Smooth muscle cell (in vitro differentiated cells): ENCODE measurements around the gene MNAT1. TPM values are rescaled to one million over a fixed set of nuclear protein-coding genes. Genes with fewer than 3 reads are reported as not detected.

Source experiments
- DNase-seq: peaks from one replicate; lab custom pipeline; 2025; ENCODE audit not compliant: unreplicated experiment; lab: John Stamatoyannopoulos, UW
- H2AFZ ChIP-seq: fragments of 200-600 bp; sonication (generic); 2 replicates; pipeline ENCODE4 v1.6.0; 2016; ENCODE audit warnings: antibody characterized with exemption, low read depth, mild to moderate bottlenecking
- H3F3A ChIP-seq: fragments of 200-600 bp; sonication (generic); 2 replicates; pipeline ENCODE4 v1.6.0; 2017; ENCODE audit warnings: antibody characterized with exemption, low read depth
- H3K27ac ChIP-seq: fragments of 200-600 bp; sonication (generic); 2 replicates; pipeline ENCODE4 v1.5.1; 2016; ENCODE audit warnings: low read depth, mild to moderate bottlenecking
- H3K27me3 ChIP-seq: fragments of 200-600 bp; sonication (generic); 2 replicates; pipeline ENCODE4 v1.6.1; 2016; ENCODE audit warnings: low read depth, mild to moderate bottlenecking
- H3K36me3 ChIP-seq: fragments of 200-600 bp; sonication (generic); 2 replicates; pipeline ENCODE4 v1.5.1; 2016; ENCODE audit warnings: low read depth
- H3K4me1 ChIP-seq: fragments of 200-600 bp; sonication (generic); 2 replicates; pipeline ENCODE4 v1.5.1; 2016; ENCODE audit warnings: low read depth
- H3K4me2 ChIP-seq: fragments of 200-600 bp; sonication (generic); 2 replicates; pipeline ENCODE4 v1.6.0; 2016; ENCODE audit warnings: mild to moderate bottlenecking
- H3K4me3 ChIP-seq: fragments of 200-600 bp; sonication (generic); 2 replicates; pipeline ENCODE4 v1.5.1; 2016; ENCODE audit warnings: mild to moderate bottlenecking
- H3K79me2 ChIP-seq: fragments of 200-600 bp; sonication (generic); 2 replicates; pipeline ENCODE4 v1.6.0; 2016; ENCODE audit warnings: low read depth, mild to moderate bottlenecking
- H3K9ac ChIP-seq: fragments of 200-600 bp; sonication (generic); 2 replicates; pipeline ENCODE4 v1.6.0; 2016; ENCODE audit warnings: low read depth
- H3K9me3 ChIP-seq: fragments of 200-600 bp; sonication (generic); replicated peaks from 2 replicates; pipeline ENCODE4 v1.5.1; 2016; ENCODE audit warnings: low read depth
- H4K20me1 ChIP-seq: fragments of 200-600 bp; sonication (generic); 2 replicates; pipeline ENCODE4 v1.6.0; 2016; ENCODE audit warnings: low read depth
- WGBS: methylation state at CpG from one replicate; pipeline ENCODE4 v1.1.7; 2016; ENCODE audit warnings: low lambda C conversion rate; 5-methylcytosine and 5-hydroxymethylcytosine counted together
- polyA plus RNA-seq: library from polyadenylated mRNA; unstranded; fragments of >200 nt; fragmentation: Nextera tagmentation; extraction: Ambion mirVana; gene quantifications from 2 replicates; pipeline ENCODE4 v1.2.1, GENCODE V29; 2016
- small RNA-seq: library from RNA; depleted of rRNA; stranded (forward); fragments of <200 nt; gene quantifications from one replicate; pipeline ENCODE3, GENCODE V24; 2014
- total RNA-seq: library from RNA; depleted of rRNA; stranded (reverse); fragments of >200 nt; gene quantifications from 2 replicates; pipeline ENCODE4 v1.2.3, GENCODE V29; 2014
- TF ChIP-seq, protein P1 (sequence below): fragments of 200-600 bp; sonication (generic); IDR thresholded peaks from 2 replicates; pipeline ENCODE4 v1.5.1; 2017; ENCODE audit warnings: borderline replicate concordance, mild to moderate bottlenecking, antibody characterized with exemption; ENCODE audit not compliant: insufficient read depth, poor library complexity, severe bottlenecking

MNAT1 gene
- total and polyA plus RNA-seq, 2 experiments from 2014 or later, result 28.1 to 62.7 TPM

DNA sequence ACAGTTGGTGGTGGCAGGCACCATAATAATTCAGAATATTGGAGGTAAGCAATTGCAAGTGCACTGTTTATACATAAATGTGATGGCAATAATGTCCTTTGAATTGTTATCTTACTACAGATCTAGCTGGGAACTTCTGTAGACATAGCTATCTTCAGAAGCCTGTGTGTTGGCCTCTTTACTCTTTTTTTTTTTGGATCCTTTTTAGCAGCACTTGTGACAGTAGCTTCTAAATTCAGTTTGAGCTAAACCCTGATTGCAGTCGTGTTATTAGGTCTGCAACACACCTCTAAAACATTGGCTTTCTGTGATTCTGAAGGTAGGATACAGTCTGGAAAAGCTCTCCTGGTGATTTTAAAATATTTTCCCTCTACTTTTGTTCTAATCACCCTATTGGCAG, 285.0 kb downstream of the MNAT1 start:
- Histone ChIP-seq H3K27me3 (no peaks in the 10 kb centered on the region), H2AFZ (no peak overlapping the region), H3K27ac (no peak overlapping the region), H3K9me3 (no peaks in the 10 kb centered on the region), H3K9ac (no peak overlapping the region), H3K36me3 (no peaks in the 10 kb centered on the region), H3K4me2 (no peak overlapping the region), H3K4me3 (no peak overlapping the region), H4K20me1 (no peaks in the 10 kb centered on the region), H3K4me1 (no peaks in the 10 kb centered on the region), H3F3A (no peaks in the 10 kb centered on the region), H3K79me2 (no peaks in the 10 kb centered on the region)
- DNase-seq, result no peak
- 68% methylated on average over 1 of the region's 1 CpG for WGBS
- TF ChIP-seq, protein P1, sequence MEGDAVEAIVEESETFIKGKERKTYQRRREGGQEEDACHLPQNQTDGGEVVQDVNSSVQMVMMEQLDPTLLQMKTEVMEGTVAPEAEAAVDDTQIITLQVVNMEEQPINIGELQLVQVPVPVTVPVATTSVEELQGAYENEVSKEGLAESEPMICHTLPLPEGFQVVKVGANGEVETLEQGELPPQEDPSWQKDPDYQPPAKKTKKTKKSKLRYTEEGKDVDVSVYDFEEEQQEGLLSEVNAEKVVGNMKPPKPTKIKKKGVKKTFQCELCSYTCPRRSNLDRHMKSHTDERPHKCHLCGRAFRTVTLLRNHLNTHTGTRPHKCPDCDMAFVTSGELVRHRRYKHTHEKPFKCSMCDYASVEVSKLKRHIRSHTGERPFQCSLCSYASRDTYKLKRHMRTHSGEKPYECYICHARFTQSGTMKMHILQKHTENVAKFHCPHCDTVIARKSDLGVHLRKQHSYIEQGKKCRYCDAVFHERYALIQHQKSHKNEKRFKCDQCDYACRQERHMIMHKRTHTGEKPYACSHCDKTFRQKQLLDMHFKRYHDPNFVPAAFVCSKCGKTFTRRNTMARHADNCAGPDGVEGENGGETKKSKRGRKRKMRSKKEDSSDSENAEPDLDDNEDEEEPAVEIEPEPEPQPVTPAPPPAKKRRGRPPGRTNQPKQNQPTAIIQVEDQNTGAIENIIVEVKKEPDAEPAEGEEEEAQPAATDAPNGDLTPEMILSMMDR, result no peak

Small RNA genes lying within 50 kb of the gene (small RNA-seq; reads per million reads assigned to genes)
- gene RNU6-398P, result not detected

Other genes starting within 250 kb of the MNAT1 start
- 1.3 TPM in 1 of 2 replicates, not detected in the other for gene C14orf39, start 248.7 kb upstream of the MNAT1 start, total RNA-seq
- gene C14orf39, start 248.7 kb upstream of the MNAT1 start, polyA plus RNA-seq, result 0.63 TPM in 1 of 2 replicates, not detected in the other
- not detected in 2 replicates for gene SIX6, start 225.6 kb upstream of the MNAT1 start, total RNA-seq
- gene SIX6, start 225.6 kb upstream of the MNAT1 start, polyA plus RNA-seq, result not detected in 2 replicates
- gene SIX1, start 85.3 kb upstream of the MNAT1 start, total RNA-seq, result 0.54 TPM in 1 of 2 replicates, not detected in the other
- gene SIX1, start 85.3 kb upstream of the MNAT1 start, polyA plus RNA-seq, result not detected in 2 replicates
- 12.3 and 13.3 TPM in 2 replicates for gene SIX4, start 10.4 kb upstream of the MNAT1 start, total RNA-seq
- 1.3 and 2.1 TPM in 2 replicates for gene SIX4, start 10.4 kb upstream of the MNAT1 start, polyA plus RNA-seq
- gene TRMT5, start 246.3 kb downstream of the MNAT1 start, total RNA-seq, result 6.6 and 9.1 TPM in 2 replicates
- 4.1 and 4.5 TPM in 2 replicates for gene TRMT5, start 246.3 kb downstream of the MNAT1 start, polyA plus RNA-seq
- gene SLC38A6, start 246.5 kb downstream of the MNAT1 start, total RNA-seq, result 11.8 and 28.7 TPM in 2 replicates
- gene SLC38A6, start 246.5 kb downstream of the MNAT1 start, polyA plus RNA-seq, result 5.5 and 5.7 TPM in 2 replicates